Esophagus squamous epithelium (tissue), 5 donors: ENCODE measurements around the gene COL27A1. TPM values are rescaled to one million over a fixed set of nuclear protein-coding genes. Genes with fewer than 3 reads are reported as not detected.
"Not testable (repeated sequence)": the region's sequence is repeated elsewhere in the genome, so short reads cannot be mapped to it uniquely, and the experiment has no call there.

ENCODE experiments used
- DNase-seq: peaks from one replicate; lab custom pipeline; 2025; lab: John Stamatoyannopoulos, UW
- H3K27ac ChIP-seq, 4 donors: fragments of 200-600 bp; sonication (generic); one replicate each; pipeline ENCODE4 v1.5.1; 2016 to 2019; ENCODE audit warnings: mild to moderate bottlenecking in 1 of 4
- H3K27me3 ChIP-seq, 4 donors: fragments of 200-600 bp; sonication (generic); 1 replicate in 3 of 4; 2 replicates in 1 of 4; pipeline versions ENCODE4 v1.5.1 to v1.6.0; 2017 to 2021; ENCODE audit warnings: antibody characterized with exemption in 1 of 4
- H3K36me3 ChIP-seq, 3 donors: fragments of 200-600 bp; sonication (generic); one replicate each; pipeline ENCODE4 v1.5.1; 2016 to 2019
- H3K4me1 ChIP-seq, 3 donors: fragments of 200-600 bp; sonication (generic); one replicate each; pipeline ENCODE4 v1.5.1; 2017 to 2019
- H3K4me3 ChIP-seq, 4 donors: fragments of 200-600 bp; sonication (generic); 1 replicate in 3 of 4; 2 replicates in 1 of 4; pipeline ENCODE4 v1.5.1; 2016 to 2019; ENCODE audit warnings: mild to moderate bottlenecking in 2 of 4, moderate library complexity in 1 of 4
- H3K9me3 ChIP-seq, 3 donors: fragments of 200-600 bp; sonication (generic); one replicate each; pipeline ENCODE4 v1.5.1; 2016 to 2019
- POLR2A ChIP-seq, 4 donors: fragments of 450-650 bp; IDR thresholded peaks; one replicate each; pipeline ENCODE4 v1.6.1; 2017; ENCODE audit warnings: antibody characterized with exemption in 4 of 4, mild to moderate bottlenecking in 4 of 4, moderate library complexity in 3 of 4
- whole genome bisulfite sequencing, 2 donors: methylation state at CpG; one replicate each; pipeline ENCODE4 v1.1.5; 2018; 5-methylcytosine and 5-hydroxymethylcytosine counted together
- intact Hi-C: fragments of 100-400 bp; cut with DNase I; formaldehyde crosslinking; loops from one replicate; pipeline ENCODE4 v1.15.0; 2022
- total RNA-seq, 4 donors: library from RNA; depleted of rRNA; stranded (reverse); fragments of >200 nt; gene quantifications; one replicate each; pipeline ENCODE4 v1.1.0, GENCODE V29; 2016
- TF ChIP-seq, protein P1 (sequence below), 6 experiments: fragments of 450-650 bp in 4 of 6; fragments of 200-600 bp in 2 of 6; sonication (generic) in 2 of 6; IDR thresholded peaks; one replicate each; pipeline ENCODE4 v1.5.1; 2016 to 2019; ENCODE audit warnings: antibody characterized with exemption in 6 of 6, mild to moderate bottlenecking in 4 of 6, moderate library complexity in 4 of 6
- donor health status: DM: yes; HTN: yes; CAD: no.

COL27A1 gene
- total RNA-seq, 4 donors from 2014 or later = 7.5 to 34.0 (median 12.0) TPM

DNA sequence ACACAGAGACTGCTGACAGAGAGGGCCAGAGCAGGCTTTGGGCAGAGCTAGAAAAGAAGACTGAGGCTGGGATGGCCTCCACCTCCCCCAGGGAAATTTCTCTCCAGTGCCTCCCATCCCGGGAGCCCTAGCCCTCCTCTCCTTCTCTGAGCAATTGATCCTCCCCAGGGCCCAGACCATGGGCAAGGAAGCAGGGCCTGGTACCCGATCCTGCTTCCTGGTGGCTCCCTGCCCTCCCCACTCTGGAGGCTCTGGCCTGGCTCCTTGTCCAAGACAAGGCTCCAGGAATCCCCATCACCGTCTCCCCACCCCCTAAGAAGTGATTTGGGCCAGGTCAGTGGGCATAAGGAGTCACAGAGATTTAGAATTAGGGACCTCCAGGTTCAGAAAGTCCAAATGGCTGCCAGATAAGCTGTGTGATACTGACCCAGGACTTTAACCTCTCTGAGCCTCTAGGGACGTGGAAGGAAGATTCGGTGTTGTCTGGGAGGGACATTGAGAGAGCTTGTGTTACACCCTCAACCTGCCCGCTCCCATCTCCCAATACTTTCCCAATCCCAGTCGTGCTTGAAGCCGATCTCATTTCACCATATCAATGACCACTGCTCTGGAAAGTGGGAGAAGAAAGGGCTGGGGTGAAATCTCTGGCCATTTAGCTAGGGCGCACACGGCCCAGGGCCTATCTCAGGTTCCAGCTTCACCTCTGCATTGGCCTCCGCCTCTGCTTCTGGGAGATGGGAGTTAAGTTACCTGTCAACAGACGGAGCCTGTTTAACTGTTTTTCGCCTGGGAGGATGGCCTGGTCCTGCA, 30.5 kb upstream of the COL27A1 start:
- H3K4me1 ChIP-seq = no peaks in the 10 kb centered on the region
- H3K4me3 ChIP-seq = no peak overlapping the region
- 83 to 90% methylated on average over 11 to 13 of the region's 13 CpGs for WGBS, 2 donors
- peaks cover 0 to 40% (median 0%) of the 10 kb centered on the region in 4 donors for H3K27me3 ChIP-seq
- no peaks in the 10 kb centered on the region for H3K36me3 ChIP-seq
- peaks cover 0 to 8% (median 0%) of the 10 kb centered on the region in 3 donors for H3K9me3 ChIP-seq
- DNase-seq = no peak
- intact Hi-C loops = no loop called here
- TF ChIP-seq POLR2A (IDR thresholded peaks at IDR 0.05) = no peak
- TF ChIP-seq, protein P1, sequence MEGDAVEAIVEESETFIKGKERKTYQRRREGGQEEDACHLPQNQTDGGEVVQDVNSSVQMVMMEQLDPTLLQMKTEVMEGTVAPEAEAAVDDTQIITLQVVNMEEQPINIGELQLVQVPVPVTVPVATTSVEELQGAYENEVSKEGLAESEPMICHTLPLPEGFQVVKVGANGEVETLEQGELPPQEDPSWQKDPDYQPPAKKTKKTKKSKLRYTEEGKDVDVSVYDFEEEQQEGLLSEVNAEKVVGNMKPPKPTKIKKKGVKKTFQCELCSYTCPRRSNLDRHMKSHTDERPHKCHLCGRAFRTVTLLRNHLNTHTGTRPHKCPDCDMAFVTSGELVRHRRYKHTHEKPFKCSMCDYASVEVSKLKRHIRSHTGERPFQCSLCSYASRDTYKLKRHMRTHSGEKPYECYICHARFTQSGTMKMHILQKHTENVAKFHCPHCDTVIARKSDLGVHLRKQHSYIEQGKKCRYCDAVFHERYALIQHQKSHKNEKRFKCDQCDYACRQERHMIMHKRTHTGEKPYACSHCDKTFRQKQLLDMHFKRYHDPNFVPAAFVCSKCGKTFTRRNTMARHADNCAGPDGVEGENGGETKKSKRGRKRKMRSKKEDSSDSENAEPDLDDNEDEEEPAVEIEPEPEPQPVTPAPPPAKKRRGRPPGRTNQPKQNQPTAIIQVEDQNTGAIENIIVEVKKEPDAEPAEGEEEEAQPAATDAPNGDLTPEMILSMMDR (IDR thresholded peaks at IDR 0.05) = no peak
- no peak overlapping the region for H3K27ac ChIP-seq

DNA sequence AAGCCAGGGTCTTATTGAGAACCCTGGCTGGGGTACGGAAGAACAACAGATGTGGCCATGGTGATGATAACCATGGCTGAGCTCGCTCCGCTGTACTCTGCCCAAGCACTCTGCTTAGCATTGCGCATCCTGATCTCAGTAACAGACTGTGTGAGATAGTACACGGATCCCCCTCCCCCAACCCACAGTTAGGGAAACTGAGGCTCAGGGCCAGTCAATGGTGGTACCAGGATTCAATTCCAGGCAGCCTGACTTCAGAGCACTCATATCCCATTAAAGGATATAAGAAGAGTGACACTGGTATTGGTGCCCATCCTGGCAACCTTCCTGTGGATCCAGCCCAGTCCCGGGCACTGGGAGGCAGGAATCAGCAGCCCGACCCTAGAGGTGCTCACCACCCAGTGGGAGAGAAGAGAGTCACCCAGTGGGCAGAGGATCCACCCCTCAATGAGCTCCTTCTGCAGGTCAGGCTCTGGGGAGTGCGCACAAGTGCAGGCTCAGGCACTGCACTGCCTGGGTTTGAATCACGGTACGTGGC, 29.8 kb upstream of the COL27A1 start:
- Histone ChIP-seq H3K4me3 (no peak overlapping the region), H3K36me3 (no peaks in the 10 kb centered on the region), H3K9me3 (peaks cover 0 to 8% (median 0%) of the 10 kb centered on the region in 3 donors), H3K4me1 (no peaks in the 10 kb centered on the region), H3K27ac (no peak overlapping the region), H3K27me3 (peaks cover 0 to 38% (median 0%) of the 10 kb centered on the region in 4 donors)
- intact Hi-C loops = no loop called here
- no peak for DNase-seq
- TF ChIP-seq POLR2A (IDR thresholded peaks at IDR 0.05) = no peak
- TF ChIP-seq, protein P1 (IDR thresholded peaks at IDR 0.05) = no peak
- 90 to 98% methylated on average over 2 to 7 of the region's 10 CpGs for WGBS, 2 donors

DNA sequence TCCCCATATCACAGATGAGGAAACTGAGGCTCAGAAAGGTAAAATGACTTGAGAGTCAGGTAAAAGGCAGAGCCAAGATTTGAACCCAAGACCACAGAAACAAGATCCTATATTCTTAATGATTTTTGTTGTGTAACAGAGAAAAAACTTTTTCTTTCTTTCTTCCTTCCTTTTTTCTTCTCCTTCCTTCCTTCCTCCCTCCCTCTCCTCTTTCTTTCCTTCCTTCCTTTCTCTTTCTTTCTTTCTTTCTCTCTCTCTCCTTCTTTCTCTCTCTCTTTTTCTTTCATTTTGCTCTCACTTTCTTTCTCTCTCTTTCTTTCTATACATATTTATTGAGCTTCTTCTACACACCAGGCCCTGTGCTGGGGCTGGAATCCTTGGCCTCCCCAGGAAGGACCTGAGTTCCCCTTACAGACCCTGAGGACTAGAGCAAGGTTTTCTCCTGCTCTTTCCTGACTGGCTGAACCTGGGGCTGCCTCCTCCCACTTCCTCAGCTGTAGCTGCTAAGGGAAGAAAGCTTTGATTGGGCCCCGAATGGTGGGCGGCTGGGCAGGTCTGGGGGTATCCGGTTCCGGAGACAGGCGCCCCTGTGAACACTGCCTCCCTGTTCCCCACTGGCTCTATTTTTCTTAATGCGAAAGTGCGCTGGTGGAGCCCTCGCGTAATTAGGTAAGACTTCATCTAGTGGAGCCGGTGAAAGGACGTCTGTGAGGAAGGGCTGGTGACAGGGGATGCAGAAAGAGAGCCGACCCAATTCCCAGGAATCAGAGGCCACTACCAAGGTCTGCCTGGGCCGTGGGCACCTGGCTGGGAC, 28.9 kb upstream of the COL27A1 start:
- Histone ChIP-seq H3K4me3 (no peak overlapping the region), H3K36me3 (no peaks in the 10 kb centered on the region), H3K27ac (no peak overlapping the region), H3K27me3 (peaks cover 0 to 38% (median 0%) of the 10 kb centered on the region in 4 donors), H3K9me3 (peaks cover 0 to 8% (median 0%) of the 10 kb centered on the region in 3 donors), H3K4me1 (no peaks in the 10 kb centered on the region)
- TF ChIP-seq, protein P1 (IDR thresholded peaks at IDR 0.05) = no peak
- no peak for TF ChIP-seq POLR2A (IDR thresholded peaks at IDR 0.05)
- intact Hi-C loops = no loop called here
- no peak for DNase-seq
- WGBS, 2 donors = 64% methylated on average over 4 of the region's 13 CpGs; no CpG with 5 or more reads in 1 of the 2 donors

DNA sequence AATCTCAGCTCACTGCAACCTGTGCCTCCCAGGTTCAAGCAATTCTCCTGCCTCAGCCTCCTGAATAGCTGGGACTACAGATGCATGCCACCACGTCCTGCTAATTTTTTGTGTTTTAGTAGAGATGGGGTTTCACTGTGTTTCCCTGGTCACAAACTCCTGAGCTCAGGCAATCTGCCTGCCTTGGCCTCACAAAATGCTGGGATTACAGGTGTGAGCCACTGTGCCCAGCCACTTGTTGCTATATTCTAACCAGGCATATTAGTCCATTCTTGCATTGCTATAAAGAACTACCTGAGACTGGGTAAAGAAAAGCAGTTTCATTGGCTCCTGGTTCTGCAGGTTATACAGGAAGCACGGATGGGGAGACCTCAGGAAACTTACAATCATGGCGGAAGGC, 26.6 kb upstream of the COL27A1 start:
- intact Hi-C loops, H3K27ac ChIP-seq, H3K4me3 ChIP-seq, H3K36me3 ChIP-seq, H3K4me1 ChIP-seq, H3K9me3 ChIP-seq, DNase-seq: not testable (repeated sequence)
- WGBS, 2 donors = 75 to 89% methylated on average over 3 of the region's 3 CpGs
- peaks cover 0 to 50% (median 0%) of the 10 kb centered on the region in 4 donors for H3K27me3 ChIP-seq

DNA sequence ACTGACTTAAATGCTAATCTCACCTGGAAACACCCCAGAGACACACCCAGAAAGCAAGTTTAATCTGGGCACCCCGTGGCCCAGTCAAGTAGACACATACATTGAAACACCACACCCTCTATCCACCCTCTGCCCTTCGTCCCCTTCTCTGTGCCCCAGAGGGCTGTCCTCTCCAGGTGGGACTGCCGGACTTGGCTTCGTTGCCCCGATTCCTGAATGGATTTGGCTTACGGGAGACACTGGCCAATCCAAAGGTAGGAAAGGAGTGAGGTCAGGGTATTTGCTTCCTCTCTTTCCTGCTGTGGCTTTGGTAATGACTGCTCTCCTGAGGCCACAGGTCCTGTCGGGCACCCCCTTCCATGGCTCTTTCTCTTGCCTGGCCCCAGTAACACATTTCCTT, 25.2 kb upstream of the COL27A1 start:
- Histone ChIP-seq H3K27me3 (peaks cover 0 to 59% (median 0%) of the 10 kb centered on the region in 4 donors), H3K4me3 (no peak overlapping the region), H3K4me1 (no peaks in the 10 kb centered on the region), H3K9me3 (peaks cover 0 to 8% (median 0%) of the 10 kb centered on the region in 3 donors), H3K27ac (no peak overlapping the region), H3K36me3 (no peaks in the 10 kb centered on the region)
- no peak for DNase-seq
- TF ChIP-seq, protein P1 (IDR thresholded peaks at IDR 0.05) = no peak
- TF ChIP-seq POLR2A (IDR thresholded peaks at IDR 0.05) = no peak
- WGBS, 2 donors = 58 to 62% methylated on average over 7 of the region's 7 CpGs
- intact Hi-C loops = no loop called here
